H1 (cell line): ENCODE measurements around the gene TMEM169. TPM values are rescaled to one million over a fixed set of nuclear protein-coding genes. Genes with fewer than 3 reads are reported as not detected.

Source experiments
- CHD2 ChIP-seq: IDR thresholded peaks from 2 replicates; pipeline ENCODE4 v1.6.1; 2012; ENCODE audit warnings: low read length, improper control_type of control experiment
- HDAC2 ChIP-seq, 2 experiments: fragments of 300-600 bp in 1 of 2; sonication (generic) in 1 of 2; IDR thresholded peaks; 2 replicates each; pipeline ENCODE4 v1.6.1; 2011 to 2012; ENCODE audit warnings: low read depth in 2 of 2, low read length in 2 of 2, mild to moderate bottlenecking in 2 of 2, moderate library complexity in 2 of 2, borderline replicate concordance in 1 of 2, inconsistent platforms in 1 of 2
- JUN ChIP-seq: IDR thresholded peaks from 2 replicates; pipeline ENCODE4 v1.6.1; 2011; ENCODE audit warnings: low read depth, mild to moderate bottlenecking, improper control_type of control experiment, low read length
- RBBP5 ChIP-seq: IDR thresholded peaks from 2 replicates; pipeline ENCODE4 v1.7.1; 2012; ENCODE audit warnings: low read depth, mild to moderate bottlenecking, inconsistent platforms, low read length, moderate library complexity, borderline replicate concordance
- SP4 ChIP-seq: IDR thresholded peaks from 2 replicates; pipeline ENCODE4 v1.6.1; 2012; ENCODE audit warnings: low read length, inconsistent platforms
- polyA plus RNA-seq, 7 experiments: library from polyadenylated mRNA; depleted of rRNA in 3 of 7; stranded (reverse) in 5 of 7; unstranded in 2 of 7; fragments of >200 nt in 5 of 7; fragments of 200-250 nt in 2 of 7; gene quantifications; 1 replicate in 5 of 7; 2 replicates in 1 of 7; 4 replicates in 1 of 7; pipeline versions ENCODE4 v1.2.1 to v1.2.3, GENCODE V29; 2011 to 2013; ENCODE audit warnings: missing spikeins in 2 of 7, mixed read lengths in 2 of 7
- total RNA-seq: library from RNA; stranded (reverse); fragmentation: NEBNext Ultra II Directional; extraction: Animal tissue kit (Norgen Biotek cat#: 25700); gene quantifications from 2 replicates; pipeline ENCODE4 v1.2.1, GENCODE V29; 2021

The TMEM169 gene
- total and polyA plus RNA-seq, 2 of the 8 experiments (the other 6 are each of a cell fraction or from before 2014, with no cell fraction given), result 0.41 to 2.4 TPM

GRCh38 chr2:216073773-216074172 lies 7.9 kb upstream of the TMEM169 start (continued):
- no peak for TF ChIP-seq CHD2
- TF ChIP-seq JUN, result no peak
- no peak for TF ChIP-seq RBBP5
- no peak for TF ChIP-seq HDAC2 (IDR thresholded peaks at IDR 0.05; ENCODE audit: borderline replicate concordance in 1 of 2, low read depth in 2 of 2, low read length in 2 of 2)
- no peak for TF ChIP-seq SP4
